Measurements from ENCODE around the gene ARL5A. TPM values are rescaled to one million over a fixed set of nuclear protein-coding genes. Genes with fewer than 3 reads are reported as not detected.

Gene ARL5A
- total and polyA plus RNA-seq, 9 of the 15 experiments (the other 6 are each of a cell fraction or from before 2014, with no cell fraction given), result 16.3 to 117 (median 88.4) TPM

DNA sequence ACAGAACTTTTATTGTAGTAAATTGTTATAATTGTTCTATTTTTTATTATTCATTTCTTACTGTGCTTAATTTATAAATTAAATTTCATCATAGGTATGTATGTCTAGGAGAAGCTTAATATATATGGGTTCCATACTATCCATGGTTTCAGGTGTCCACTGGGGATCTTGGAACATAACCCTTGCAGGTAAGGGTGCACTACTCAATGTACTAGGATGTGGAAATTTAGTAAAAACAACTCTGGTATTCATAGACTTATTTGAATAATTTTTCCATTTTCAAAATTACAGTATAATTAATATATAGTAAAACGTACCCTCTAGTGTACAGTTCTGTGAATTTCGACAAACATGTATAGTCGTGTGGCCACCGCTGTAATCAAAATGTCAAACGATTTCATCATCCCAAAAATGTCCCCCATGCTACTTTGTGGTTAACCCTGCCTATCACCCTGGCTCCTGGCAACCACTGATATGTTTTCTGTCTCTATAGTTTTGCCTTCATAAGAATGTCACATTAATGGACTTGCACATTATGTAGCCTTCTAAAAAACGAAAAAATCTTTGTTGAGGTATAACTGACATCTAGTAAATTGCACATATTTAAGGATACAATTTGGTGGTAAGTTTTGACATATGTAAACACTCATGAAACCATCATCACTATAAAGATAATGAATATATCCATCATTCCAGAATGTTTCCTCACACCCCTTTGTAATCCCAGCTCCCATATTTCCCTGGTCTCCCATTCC, 45.7 kb downstream of the ARL5A start (continued):
- TF ChIP-seq, protein P1, sequence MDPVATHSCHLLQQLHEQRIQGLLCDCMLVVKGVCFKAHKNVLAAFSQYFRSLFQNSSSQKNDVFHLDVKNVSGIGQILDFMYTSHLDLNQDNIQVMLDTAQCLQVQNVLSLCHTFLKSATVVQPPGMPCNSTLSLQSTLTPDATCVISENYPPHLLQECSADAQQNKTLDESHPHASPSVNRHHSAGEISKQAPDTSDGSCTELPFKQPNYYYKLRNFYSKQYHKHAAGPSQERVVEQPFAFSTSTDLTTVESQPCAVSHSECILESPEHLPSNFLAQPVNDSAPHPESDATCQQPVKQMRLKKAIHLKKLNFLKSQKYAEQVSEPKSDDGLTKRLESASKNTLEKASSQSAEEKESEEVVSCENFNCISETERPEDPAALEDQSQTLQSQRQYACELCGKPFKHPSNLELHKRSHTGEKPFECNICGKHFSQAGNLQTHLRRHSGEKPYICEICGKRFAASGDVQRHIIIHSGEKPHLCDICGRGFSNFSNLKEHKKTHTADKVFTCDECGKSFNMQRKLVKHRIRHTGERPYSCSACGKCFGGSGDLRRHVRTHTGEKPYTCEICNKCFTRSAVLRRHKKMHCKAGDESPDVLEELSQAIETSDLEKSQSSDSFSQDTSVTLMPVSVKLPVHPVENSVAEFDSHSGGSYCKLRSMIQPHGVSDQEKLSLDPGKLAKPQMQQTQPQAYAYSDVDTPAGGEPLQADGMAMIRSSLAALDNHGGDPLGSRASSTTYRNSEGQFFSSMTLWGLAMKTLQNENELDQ (CRISPR knock-in tag; IDR thresholded peaks at IDR 0.05; ENCODE audit: borderline replicate concordance), result no peak
- peak; percentile 62 to 69 for TF ChIP-seq NCOA2 (IDR thresholded peaks at IDR 0.05; ENCODE audit: partially characterized antibody in 2 of 2)
- TF ChIP-seq ZNF785 (CRISPR knock-in tag; IDR thresholded peaks at IDR 0.05), result no peak
- TF ChIP-seq MEF2A (IDR thresholded peaks at IDR 0.05; ENCODE audit: control insufficient read depth, low read depth, low read length), result 0 out of 2 replicates have a peak, but pooled peaks have one; percentile 10
- TF ChIP-seq TOE1 (IDR thresholded peaks at IDR 0.05; ENCODE audit: borderline replicate concordance), result no peak; the same call in 1 of the 2 replicates
- no peak for TF ChIP-seq TOE1 (CRISPR knock-in tag; IDR thresholded peaks at IDR 0.05; ENCODE audit: borderline replicate concordance, low read depth)
- no peak for TF ChIP-seq ZC3H8 (IDR thresholded peaks at IDR 0.05)
- TF ChIP-seq, protein P2, sequence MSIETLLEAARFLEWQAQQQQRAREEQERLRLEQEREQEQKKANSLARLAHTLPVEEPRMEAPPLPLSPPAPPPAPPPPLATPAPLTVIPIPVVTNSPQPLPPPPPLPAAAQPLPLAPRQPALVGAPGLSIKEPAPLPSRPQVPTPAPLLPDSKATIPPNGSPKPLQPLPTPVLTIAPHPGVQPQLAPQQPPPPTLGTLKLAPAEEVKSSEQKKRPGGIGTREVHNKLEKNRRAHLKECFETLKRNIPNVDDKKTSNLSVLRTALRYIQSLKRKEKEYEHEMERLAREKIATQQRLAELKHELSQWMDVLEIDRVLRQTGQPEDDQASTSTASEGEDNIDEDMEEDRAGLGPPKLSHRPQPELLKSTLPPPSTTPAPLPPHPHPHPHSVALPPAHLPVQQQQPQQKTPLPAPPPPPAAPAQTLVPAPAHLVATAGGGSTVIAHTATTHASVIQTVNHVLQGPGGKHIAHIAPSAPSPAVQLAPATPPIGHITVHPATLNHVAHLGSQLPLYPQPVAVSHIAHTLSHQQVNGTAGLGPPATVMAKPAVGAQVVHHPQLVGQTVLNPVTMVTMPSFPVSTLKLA (conservative IDR thresholded peaks at IDR 0.05), result peak; percentile 84 to 91
- TF ChIP-seq, protein P3, sequence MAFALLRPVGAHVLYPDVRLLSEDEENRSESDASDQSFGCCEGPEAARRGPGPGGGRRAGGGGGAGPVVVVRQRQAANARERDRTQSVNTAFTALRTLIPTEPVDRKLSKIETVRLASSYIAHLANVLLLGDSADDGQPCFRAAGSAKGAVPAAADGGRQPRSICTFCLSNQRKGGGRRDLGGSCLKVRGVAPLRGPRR (CRISPR knock-in tag; IDR thresholded peaks at IDR 0.05), result no peak
- TF ChIP-seq ZNF655 (CRISPR knock-in tag; IDR thresholded peaks at IDR 0.05), result no peak
- TF ChIP-seq HES1 (IDR thresholded peaks at IDR 0.05; ENCODE audit: low read depth), result peak; percentile 91
- peak; percentile 62 for TF ChIP-seq JUN (IDR thresholded peaks at IDR 0.05; ENCODE audit: borderline replicate concordance, low read depth, low read length)
- no peak for TF ChIP-seq JUN (CRISPR knock-in tag; IDR thresholded peaks at IDR 0.05; ENCODE audit: borderline replicate concordance)
- no peak; the same call in 1 of the 2 replicates for TF ChIP-seq NR2C1 (IDR thresholded peaks at IDR 0.05)
- peak; percentile 45; the same call in 1 of the 2 replicates for TF ChIP-seq NR2C1 (tag; IDR thresholded peaks at IDR 0.05)
- peak; percentile 43 for TF ChIP-seq HMGN3 (IDR thresholded peaks at IDR 0.05; ENCODE audit: borderline replicate concordance, extremely low read depth, insufficient read length, low read depth, low read length)
- TF ChIP-seq, protein P4, sequence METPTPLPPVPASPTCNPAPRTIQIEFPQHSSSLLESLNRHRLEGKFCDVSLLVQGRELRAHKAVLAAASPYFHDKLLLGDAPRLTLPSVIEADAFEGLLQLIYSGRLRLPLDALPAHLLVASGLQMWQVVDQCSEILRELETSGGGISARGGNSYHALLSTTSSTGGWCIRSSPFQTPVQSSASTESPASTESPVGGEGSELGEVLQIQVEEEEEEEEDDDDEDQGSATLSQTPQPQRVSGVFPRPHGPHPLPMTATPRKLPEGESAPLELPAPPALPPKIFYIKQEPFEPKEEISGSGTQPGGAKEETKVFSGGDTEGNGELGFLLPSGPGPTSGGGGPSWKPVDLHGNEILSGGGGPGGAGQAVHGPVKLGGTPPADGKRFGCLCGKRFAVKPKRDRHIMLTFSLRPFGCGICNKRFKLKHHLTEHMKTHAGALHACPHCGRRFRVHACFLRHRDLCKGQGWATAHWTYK (CRISPR knock-in tag; IDR thresholded peaks at IDR 0.05), result peak; percentile 30; the same call in 1 of the 2 replicates
- TF ChIP-seq DDX20 (tag; IDR thresholded peaks at IDR 0.05; ENCODE audit: low read depth), result peak; percentile 34
- TF ChIP-seq ZNF175 (CRISPR knock-in tag; IDR thresholded peaks at IDR 0.05; ENCODE audit: low read depth), result peak; percentile 92

All from K562 (cell line).